Measurements from ENCODE around the gene PRR18. TPM values are rescaled to one million over a fixed set of nuclear protein-coding genes. Genes with fewer than 3 reads are reported as not detected.

PRR18 gene
- total RNA-seq, 1 experiment from 2014 or later: not detected

GRCh38 chr6:166271376-166271765 is 36.8 kb downstream of the PRR18 start:
- POLR2A ChIA-PET: no interaction called here
- no TSS peak for BruUV-seq (replicated peaks)
- intact Hi-C loops (cut with micrococcal nuclease): no loop called here

GRCh38 chr6:166270706-166271375 is 37.4 kb downstream of the PRR18 start:
- Histone ChIP-seq H3K9ac (ENCODE audit: low read length) (no peak overlapping the region), H3K27me3 (ENCODE audit: insufficient read depth, low read length) (no peaks in the 10 kb centered on the region), H3K27ac (ENCODE audit: low read depth, low read length) (no peak overlapping the region), H3K4me2 (ENCODE audit: low read length) (no peak overlapping the region), H3K9me3 (ENCODE audit: control insufficient read depth in 1 of 2, insufficient read depth in 1 of 2, low read depth in 1 of 2, low read length in 2 of 2) (no peaks in the 10 kb centered on the region), H2AFZ (ENCODE audit: low read depth, low read length, poor library complexity, severe bottlenecking) (no peak overlapping the region), H3K9me2 (ENCODE audit: insufficient read depth) (no peaks in the 10 kb centered on the region), H3K4me3 (replicated peaks in 1 of 2; ENCODE audit: low read depth in 1 of 2, low read length in 2 of 2) (no peak overlapping the region), H3K4me1 (ENCODE audit: control insufficient read depth in 1 of 2, insufficient read depth in 2 of 2, low read length in 2 of 2) (peaks cover 0 to under 1% of the 10 kb centered on the region in 2 experiments; a peak in 1 of 4 replicates), H4K20me1 (ENCODE audit: insufficient read depth) (no peaks in the 10 kb centered on the region), H3K36me3 (ENCODE audit: control insufficient read depth in 1 of 2, insufficient read depth in 2 of 2, low read length in 2 of 2) (no peaks in the 10 kb centered on the region), H3K79me2 (ENCODE audit: insufficient read depth, low read length) (no peaks in the 10 kb centered on the region)
- RAD21 ChIA-PET (ENCODE audit: low non-redundant PET in 1 of 2, low total read pairs in 2 of 2, uncharacterized antibody in 2 of 2, unreplicated experiment in 2 of 2): no interaction called here
- no peak for ATAC-seq
- intact Hi-C loops (cut with micrococcal nuclease): no loop called here
- CTCF ChIA-PET: no interaction called here
- no TSS peak for BruUV-seq (replicated peaks)
- POLR2A ChIA-PET: no interaction called here
- TF ChIP-seq POLR2AphosphoS5 (IDR thresholded peaks at IDR 0.05; ENCODE audit: low read depth, low read length) (no peak), RAD21 (IDR thresholded peaks at IDR 0.05; ENCODE audit: low read depth) (no peak), YY1 (IDR thresholded peaks at IDR 0.05; ENCODE audit: extremely low read depth, insufficient replicate concordance, low read depth, low read length) (no peak), MAX (IDR thresholded peaks at IDR 0.05) (no peak), EZH2 (IDR thresholded peaks at IDR 0.05) (no peak), ZFX (IDR thresholded peaks at IDR 0.05) (no peak), EZH2phosphoT487 (IDR thresholded peaks at IDR 0.05; ENCODE audit: borderline replicate concordance) (no peak), ELF1 (IDR thresholded peaks at IDR 0.05; ENCODE audit: borderline replicate concordance, low read depth) (no peak)
- DNase-seq (ENCODE audit: low read depth, low spot score): no peak

More at GRCh38 chr6:166271376-166271765, 36.8 kb downstream of the PRR18 start:
- no peak for DNase-seq (ENCODE audit: low read depth, low spot score)
- CTCF ChIA-PET: no interaction called here
- Histone ChIP-seq H3K9me3 (ENCODE audit: control insufficient read depth in 1 of 2, insufficient read depth in 1 of 2, low read depth in 1 of 2, low read length in 2 of 2) (no peaks in the 10 kb centered on the region), H2AFZ (ENCODE audit: low read depth, low read length, poor library complexity, severe bottlenecking) (no peak overlapping the region), H3K9me2 (ENCODE audit: insufficient read depth) (no peaks in the 10 kb centered on the region), H3K27me3 (ENCODE audit: insufficient read depth, low read length) (no peaks in the 10 kb centered on the region), H3K4me1 (ENCODE audit: control insufficient read depth in 1 of 2, insufficient read depth in 2 of 2, low read length in 2 of 2) (peaks cover 0 to 4% of the 10 kb centered on the region in 2 experiments; a peak in 1 of 4 replicates), H4K20me1 (ENCODE audit: insufficient read depth) (no peaks in the 10 kb centered on the region), H3K4me2 (ENCODE audit: low read length) (no peak overlapping the region), H3K79me2 (ENCODE audit: insufficient read depth, low read length) (no peaks in the 10 kb centered on the region), H3K36me3 (ENCODE audit: control insufficient read depth in 1 of 2, insufficient read depth in 2 of 2, low read length in 2 of 2) (no peaks in the 10 kb centered on the region), H3K4me3 (replicated peaks in 1 of 2; ENCODE audit: low read depth in 1 of 2, low read length in 2 of 2) (no peak overlapping the region), H3K27ac (ENCODE audit: low read depth, low read length) (no peak overlapping the region), H3K9ac (ENCODE audit: low read length) (no peak overlapping the region)
- TF ChIP-seq ELF1 (IDR thresholded peaks at IDR 0.05; ENCODE audit: borderline replicate concordance, low read depth) (no peak), YY1 (IDR thresholded peaks at IDR 0.05; ENCODE audit: extremely low read depth, insufficient replicate concordance, low read depth, low read length) (no peak)
- RAD21 ChIA-PET (ENCODE audit: low non-redundant PET in 1 of 2, low total read pairs in 2 of 2, uncharacterized antibody in 2 of 2, unreplicated experiment in 2 of 2): no interaction called here
- no peak for ATAC-seq
